ENCODE data around the gene ZDHHC6. TPM values are rescaled to one million over a fixed set of nuclear protein-coding genes. Genes with fewer than 3 reads are reported as not detected.

ZDHHC6 gene
- total RNA-seq, 2 experiments from 2014 or later, result 31.5 to 33.8 TPM

- H4K20me1 ChIP-seq (ENCODE audit: insufficient read depth, low read length), result no peaks in the 10 kb centered on the region
- no peaks in the 10 kb centered on the region for H3K79me2 ChIP-seq (ENCODE audit: insufficient read depth, low read depth, low read length)
- H3K9me2 ChIP-seq (ENCODE audit: insufficient read depth, low read length), result no peaks in the 10 kb centered on the region
- ChIA-PET POLR2A (interaction anchor here (0.6 to 1.5 kb wide), 5 partner anchors 11 to 1241 kb away, joined by 3 to 9 read pairs (median 4); no protein-coding TSS in a partner anchor), CTCF (ENCODE audit: unreplicated experiment) (interaction anchor here (0.9 kb wide), 1 partner anchor 18 kb away, joined by 4 read pairs; no protein-coding TSS in a partner anchor)
- no peaks in the 10 kb centered on the region for H3K9me3 ChIP-seq (ENCODE audit: low read length)
- no peak for TF ChIP-seq EZH2phosphoT487 (IDR thresholded peaks at IDR 0.05; ENCODE audit: borderline replicate concordance, low read depth, low read length)
- TF ChIP-seq, protein P1, sequence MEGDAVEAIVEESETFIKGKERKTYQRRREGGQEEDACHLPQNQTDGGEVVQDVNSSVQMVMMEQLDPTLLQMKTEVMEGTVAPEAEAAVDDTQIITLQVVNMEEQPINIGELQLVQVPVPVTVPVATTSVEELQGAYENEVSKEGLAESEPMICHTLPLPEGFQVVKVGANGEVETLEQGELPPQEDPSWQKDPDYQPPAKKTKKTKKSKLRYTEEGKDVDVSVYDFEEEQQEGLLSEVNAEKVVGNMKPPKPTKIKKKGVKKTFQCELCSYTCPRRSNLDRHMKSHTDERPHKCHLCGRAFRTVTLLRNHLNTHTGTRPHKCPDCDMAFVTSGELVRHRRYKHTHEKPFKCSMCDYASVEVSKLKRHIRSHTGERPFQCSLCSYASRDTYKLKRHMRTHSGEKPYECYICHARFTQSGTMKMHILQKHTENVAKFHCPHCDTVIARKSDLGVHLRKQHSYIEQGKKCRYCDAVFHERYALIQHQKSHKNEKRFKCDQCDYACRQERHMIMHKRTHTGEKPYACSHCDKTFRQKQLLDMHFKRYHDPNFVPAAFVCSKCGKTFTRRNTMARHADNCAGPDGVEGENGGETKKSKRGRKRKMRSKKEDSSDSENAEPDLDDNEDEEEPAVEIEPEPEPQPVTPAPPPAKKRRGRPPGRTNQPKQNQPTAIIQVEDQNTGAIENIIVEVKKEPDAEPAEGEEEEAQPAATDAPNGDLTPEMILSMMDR (conservative IDR thresholded peaks at IDR 0.05; ENCODE audit: low read length), result no peak
- BruUV-seq (replicated peaks), result no TSS peak
- intact Hi-C loops (cut with micrococcal nuclease; ENCODE audit: unreplicated experiment), result no loop called here
- no peak overlapping the region for H3K27ac ChIP-seq (ENCODE audit: low read depth, low read length, poor library complexity, severe bottlenecking)
- no peaks in the 10 kb centered on the region for H3K4me1 ChIP-seq (ENCODE audit: insufficient read depth, low read length, poor library complexity, severe bottlenecking)
- H3K4me2 ChIP-seq (ENCODE audit: low read length), result no peak overlapping the region
- no peak for DNase-seq (ENCODE audit: low spot score)
- no peak overlapping the region for H2AFZ ChIP-seq (ENCODE audit: low read length)
- H3K4me3 ChIP-seq (ENCODE audit: low read depth, low read length, poor library complexity, severe bottlenecking), result no peak overlapping the region
- peaks cover 94% of the 10 kb centered on the region for H3K36me3 ChIP-seq (ENCODE audit: insufficient read depth, low read length)
These were observed 20.6 kb downstream of the ZDHHC6 start for GRCh38 chr10:112426111-112426510.

GRCh38 chr10:112424651-112425050, 22.1 kb downstream of the ZDHHC6 start:
- intact Hi-C loops (cut with micrococcal nuclease; ENCODE audit: unreplicated experiment), result no loop called here
- no TSS peak for BruUV-seq (replicated peaks)
- no peaks in the 10 kb centered on the region for H4K20me1 ChIP-seq (ENCODE audit: insufficient read depth, low read length)
- no peak overlapping the region for H2AFZ ChIP-seq (ENCODE audit: low read length)
- H3K4me2 ChIP-seq (ENCODE audit: low read length), result no peak overlapping the region
- H3K9me2 ChIP-seq (ENCODE audit: insufficient read depth, low read length), result no peaks in the 10 kb centered on the region
- H3K4me1 ChIP-seq (ENCODE audit: insufficient read depth, low read length, poor library complexity, severe bottlenecking), result no peaks in the 10 kb centered on the region
- TF ChIP-seq EZH2phosphoT487 (IDR thresholded peaks at IDR 0.05; ENCODE audit: borderline replicate concordance, low read depth, low read length), result no peak
- TF ChIP-seq, protein P1 (conservative IDR thresholded peaks at IDR 0.05; ENCODE audit: low read length), result no peak
- POLR2A ChIA-PET, result interaction anchor here (0.6 to 1.5 kb wide), 8 partner anchors 11 to 1843 kb away, joined by 3 to 17 read pairs (median 6); no protein-coding TSS in a partner anchor
- CTCF ChIA-PET (ENCODE audit: unreplicated experiment), result no interaction called here
- no peaks in the 10 kb centered on the region for H3K79me2 ChIP-seq (ENCODE audit: insufficient read depth, low read depth, low read length)
- peaks cover 83% of the 10 kb centered on the region for H3K36me3 ChIP-seq (ENCODE audit: insufficient read depth, low read length)
- no peak overlapping the region for H3K27ac ChIP-seq (ENCODE audit: low read depth, low read length, poor library complexity, severe bottlenecking)
- H3K9me3 ChIP-seq (ENCODE audit: low read length), result no peaks in the 10 kb centered on the region
- no peak for DNase-seq (ENCODE audit: low spot score)
- H3K4me3 ChIP-seq (ENCODE audit: low read depth, low read length, poor library complexity, severe bottlenecking), result no peak overlapping the region

- POLR2A ChIA-PET, result no interaction called here
- BruUV-seq (replicated peaks), result no TSS peak
These were observed 25.0 kb downstream of the ZDHHC6 start for GRCh38 chr10:112421731-112422130.

More at GRCh38 chr10:112421731-112422130, 25.0 kb downstream of the ZDHHC6 start:
- Histone ChIP-seq H3K4me1 (ENCODE audit: insufficient read depth, low read length, poor library complexity, severe bottlenecking) (no peaks in the 10 kb centered on the region), H3K9me2 (ENCODE audit: insufficient read depth, low read length) (no peaks in the 10 kb centered on the region), H3K4me2 (ENCODE audit: low read length) (no peak overlapping the region), H2AFZ (ENCODE audit: low read length) (no peak overlapping the region), H3K79me2 (ENCODE audit: insufficient read depth, low read depth, low read length) (no peaks in the 10 kb centered on the region), H3K4me3 (ENCODE audit: low read depth, low read length, poor library complexity, severe bottlenecking) (no peak overlapping the region), H3K9me3 (ENCODE audit: low read length) (no peaks in the 10 kb centered on the region), H3K36me3 (ENCODE audit: insufficient read depth, low read length) (peaks cover 75% of the 10 kb centered on the region), H4K20me1 (ENCODE audit: insufficient read depth, low read length) (no peaks in the 10 kb centered on the region), H3K27ac (ENCODE audit: low read depth, low read length, poor library complexity, severe bottlenecking) (no peak overlapping the region)
- TF ChIP-seq, protein P1 (conservative IDR thresholded peaks at IDR 0.05; ENCODE audit: low read length), result no peak
- TF ChIP-seq EZH2phosphoT487 (IDR thresholded peaks at IDR 0.05; ENCODE audit: borderline replicate concordance, low read depth, low read length), result no peak
- CTCF ChIA-PET (ENCODE audit: unreplicated experiment), result no interaction called here
- intact Hi-C loops (cut with micrococcal nuclease; ENCODE audit: unreplicated experiment), result no loop called here
- no peak for DNase-seq (ENCODE audit: low spot score)
